H1 (cell line): ENCODE measurements around the gene PRSS16. TPM values are rescaled to one million over a fixed set of nuclear protein-coding genes. Genes with fewer than 3 reads are reported as not detected.
A peak's percentile ranks its signal among the peaks of the same experiment; 100 is the strongest.

Source experiments
- CBX5 ChIP-seq: fragments of 300-800, 300-1000 bp; sonication (generic); IDR thresholded peaks from 2 replicates; pipeline ENCODE4 v1.7.1; 2016; ENCODE audit warnings: antibody characterized with exemption, low read length, low read depth
- CEBPB ChIP-seq: IDR thresholded peaks from 2 replicates; pipeline ENCODE4 v1.6.1; 2012; ENCODE audit warnings: low read depth, low read length
- EP300 ChIP-seq, 2 experiments: IDR thresholded peaks; 1 replicate in 1 of 2; 2 replicates in 1 of 2; pipeline ENCODE4 v1.6.1; 2011 to 2012; ENCODE audit warnings: low read depth in 2 of 2, low read length in 2 of 2, mild to moderate bottlenecking in 2 of 2, borderline replicate concordance in 1 of 2, inconsistent platforms in 1 of 2, moderate library complexity in 1 of 2
- EZH2 ChIP-seq: fragments of 200-600 bp; sonication (generic); IDR thresholded peaks from 2 replicates; pipeline ENCODE4 v1.7.1; 2012; ENCODE audit warnings: low read depth, mild to moderate bottlenecking, moderate library complexity, low read length, inconsistent platforms; ENCODE audit not compliant: severe bottlenecking
- KDM4A ChIP-seq: IDR thresholded peaks from one replicate; pipeline ENCODE4 v1.7.1; 2012; ENCODE audit warnings: low read depth, mild to moderate bottlenecking, moderate library complexity, low read length, inconsistent platforms; ENCODE audit not compliant: severe bottlenecking
- SIN3A ChIP-seq, 2 experiments: IDR thresholded peaks in 1 of 2; conservative IDR thresholded peaks in 1 of 2; 2 replicates each; pipeline ENCODE4 v1.6.1; 2011 to 2012; ENCODE audit warnings: low read length in 2 of 2, improper control_type of control experiment in 1 of 2, low read depth in 1 of 2, mild to moderate bottlenecking in 1 of 2
- SIRT6 ChIP-seq: IDR thresholded peaks from one replicate; pipeline ENCODE4 v1.7.1; 2012; ENCODE audit warnings: low read length, inconsistent platforms
- polyA plus RNA-seq, 7 experiments: library from polyadenylated mRNA; depleted of rRNA in 3 of 7; stranded (reverse) in 5 of 7; unstranded in 2 of 7; fragments of >200 nt in 5 of 7; fragments of 200-250 nt in 2 of 7; gene quantifications; 1 replicate in 5 of 7; 2 replicates in 1 of 7; 4 replicates in 1 of 7; pipeline versions ENCODE4 v1.2.1 to v1.2.3, GENCODE V29; 2011 to 2013; ENCODE audit warnings: missing spikeins in 2 of 7, mixed read lengths in 2 of 7
- total RNA-seq: library from RNA; stranded (reverse); fragmentation: NEBNext Ultra II Directional; extraction: Animal tissue kit (Norgen Biotek cat#: 25700); gene quantifications from 2 replicates; pipeline ENCODE4 v1.2.1, GENCODE V29; 2021
- TF ChIP-seq, protein P1 (sequence below): IDR thresholded peaks from 2 replicates; pipeline ENCODE4 v1.6.1; 2011; ENCODE audit warnings: low read length, improper control_type of control experiment
- TF ChIP-seq, protein P2 (sequence below): IDR thresholded peaks from 2 replicates; pipeline ENCODE4 v1.6.1; 2011; ENCODE audit warnings: low read depth, mild to moderate bottlenecking, low read length; ENCODE audit not compliant: insufficient read depth

Gene PRSS16
- total and polyA plus RNA-seq, 2 of the 8 experiments (the other 6 are each of a cell fraction or from before 2014, with no cell fraction given) = 20.2 to 38.9 TPM

DNA sequence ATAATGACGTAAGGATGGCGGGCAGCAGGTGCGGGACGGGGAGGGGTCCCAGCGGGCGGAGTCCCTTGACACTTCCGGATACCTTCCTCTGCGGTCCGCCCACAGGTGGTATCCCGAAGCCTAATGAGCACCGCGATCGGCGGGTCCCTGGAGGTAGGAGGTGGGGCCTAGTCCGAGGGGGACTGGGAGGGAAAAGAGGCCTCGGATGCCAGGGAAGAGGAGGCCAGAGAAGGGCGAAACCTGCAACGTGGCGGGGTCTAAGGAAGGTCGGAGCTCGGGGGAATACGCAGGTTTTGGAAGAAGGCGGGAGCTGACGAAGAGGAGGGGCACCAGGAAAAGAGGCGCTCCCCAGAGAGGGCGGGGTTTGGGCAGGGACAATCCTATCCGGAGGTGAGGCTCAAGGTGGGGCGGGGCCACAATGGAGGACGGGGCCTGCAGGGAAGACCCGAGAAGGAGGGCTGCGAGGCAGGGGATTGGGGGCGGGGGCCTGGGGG lies 3.7 kb downstream of the PRSS16 start (continued):
- TF ChIP-seq, protein P1, sequence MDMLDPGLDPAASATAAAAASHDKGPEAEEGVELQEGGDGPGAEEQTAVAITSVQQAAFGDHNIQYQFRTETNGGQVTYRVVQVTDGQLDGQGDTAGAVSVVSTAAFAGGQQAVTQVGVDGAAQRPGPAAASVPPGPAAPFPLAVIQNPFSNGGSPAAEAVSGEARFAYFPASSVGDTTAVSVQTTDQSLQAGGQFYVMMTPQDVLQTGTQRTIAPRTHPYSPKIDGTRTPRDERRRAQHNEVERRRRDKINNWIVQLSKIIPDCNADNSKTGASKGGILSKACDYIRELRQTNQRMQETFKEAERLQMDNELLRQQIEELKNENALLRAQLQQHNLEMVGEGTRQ = no peak
- peak; percentile 89 for TF ChIP-seq KDM4A
- TF ChIP-seq CBX5 = no peak
- peak in 1 of 2 experiments; percentile 89; a peak in 1 of 4 replicates for TF ChIP-seq SIN3A (conservative IDR thresholded peaks at IDR 0.05 in 1 of 2, IDR thresholded peaks at IDR 0.05 in 1 of 2; ENCODE audit: low read depth in 1 of 2, low read length in 2 of 2)
- no peak for TF ChIP-seq EP300 (IDR thresholded peaks at IDR 0.05; ENCODE audit: borderline replicate concordance in 1 of 2, low read depth in 2 of 2, low read length in 2 of 2)
- TF ChIP-seq CEBPB = 0 out of 2 replicates have a peak, but pooled peaks have one; percentile 37
- TF ChIP-seq EZH2 = no peak
- TF ChIP-seq SIRT6 = no peak
- TF ChIP-seq, protein P2, sequence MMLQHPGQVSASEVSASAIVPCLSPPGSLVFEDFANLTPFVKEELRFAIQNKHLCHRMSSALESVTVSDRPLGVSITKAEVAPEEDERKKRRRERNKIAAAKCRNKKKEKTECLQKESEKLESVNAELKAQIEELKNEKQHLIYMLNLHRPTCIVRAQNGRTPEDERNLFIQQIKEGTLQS = no peak
